Measurements from ENCODE around the gene PBXIP1.

The PBXIP1 gene

GRCh38 chr1:154954541-154954940, 1.4 kb downstream of the PBXIP1 start:
- DNase-seq (ENCODE audit: low spot score): no peak
- POLR2A ChIA-PET (ENCODE audit: low non-redundant PET): no interaction called here
- CTCF ChIA-PET: interaction anchor here (0.6 kb wide), 1 partner anchor 1008 kb away, joined by 3 read pairs; the partner anchor contains the start of gene DENND4B
- no peak for TF ChIP-seq CTCF (conservative IDR thresholded peaks at IDR 0.05; ENCODE audit: low read depth)
- H3K27ac ChIP-seq: no peak overlapping the region

- DNase-seq (ENCODE audit: low spot score): no peak
- ChIA-PET CTCF (interaction anchor here (0.5 to 0.6 kb wide), 2 partner anchors 22 to 108 kb away, joined by 4 to 5 read pairs; no protein-coding TSS in a partner anchor), POLR2A (ENCODE audit: low non-redundant PET) (interaction anchor here (0.6 kb wide), 1 partner anchor 31 kb away, joined by 4 read pairs; no protein-coding TSS in a partner anchor)
- TF ChIP-seq CTCF (conservative IDR thresholded peaks at IDR 0.05; ENCODE audit: low read depth): no peak
- H3K27ac ChIP-seq: no peak overlapping the region
Measured at GRCh38 chr1:154953611-154954038, 2.3 kb downstream of the PBXIP1 start.

- no peak overlapping the region for H3K27ac ChIP-seq
- no peak for DNase-seq (ENCODE audit: low spot score)
- TF ChIP-seq CTCF (conservative IDR thresholded peaks at IDR 0.05; ENCODE audit: low read depth): no peak
- ChIA-PET CTCF (no interaction called here), POLR2A (ENCODE audit: low non-redundant PET) (no interaction called here)
Measured at GRCh38 chr1:154952664-154953063, 3.2 kb downstream of the PBXIP1 start.

GRCh38 chr1:154951901-154952657, 3.8 kb downstream of the PBXIP1 start:
- ChIA-PET CTCF (no interaction called here), POLR2A (ENCODE audit: low non-redundant PET) (no interaction called here)
- no peak for DNase-seq (ENCODE audit: low spot score)
- TF ChIP-seq CTCF (conservative IDR thresholded peaks at IDR 0.05; ENCODE audit: low read depth): no peak
- H3K27ac ChIP-seq: peak overlapping the region; percentile 3; the same call in 1 of the 2 replicates

- H3K27ac ChIP-seq: no peak overlapping the region; the same call in 1 of the 2 replicates
- TF ChIP-seq CTCF (conservative IDR thresholded peaks at IDR 0.05; ENCODE audit: low read depth): no peak
- DNase-seq (ENCODE audit: low spot score): no peak
- CTCF ChIA-PET: no interaction called here
- POLR2A ChIA-PET (ENCODE audit: low non-redundant PET): interaction anchor here (1.0 kb wide), 1 partner anchor 12 kb away, joined by 3 read pairs; the partner anchor contains the start of gene PMVK
Measured at GRCh38 chr1:154948079-154948478, 7.8 kb downstream of the PBXIP1 start.

GRCh38 chr1:154945962-154946850, 9.7 kb downstream of the PBXIP1 start:
- no peak for DNase-seq (ENCODE audit: low spot score)
- no peak for TF ChIP-seq CTCF (conservative IDR thresholded peaks at IDR 0.05; ENCODE audit: low read depth)
- CTCF ChIA-PET: interaction anchor here (0.6 to 1.1 kb wide), 3 partner anchors 10 to 139 kb away, joined by 3 to 6 read pairs (median 3); no protein-coding TSS in a partner anchor
- peak overlapping the region; percentile 46; the same call in 1 of the 2 replicates for H3K27ac ChIP-seq
- POLR2A ChIA-PET (ENCODE audit: low non-redundant PET): interaction anchor here (0.6 kb wide), 1 partner anchor 9 kb away, joined by 3 read pairs; no protein-coding TSS in a partner anchor
